Inflammatory macrophage treated with lipopolysaccharide for 4 hours (primary cell): ENCODE data around the gene PAX8.
"Not testable (repeated sequence)": the region's sequence is repeated elsewhere in the genome, so short reads cannot be mapped to it uniquely, and the experiment has no call there.

ENCODE experiments used
- DNase-seq: peaks from one replicate; pipeline ENCODE4 v3.0.0-alpha.2; 2020

PAX8 gene

DNA sequence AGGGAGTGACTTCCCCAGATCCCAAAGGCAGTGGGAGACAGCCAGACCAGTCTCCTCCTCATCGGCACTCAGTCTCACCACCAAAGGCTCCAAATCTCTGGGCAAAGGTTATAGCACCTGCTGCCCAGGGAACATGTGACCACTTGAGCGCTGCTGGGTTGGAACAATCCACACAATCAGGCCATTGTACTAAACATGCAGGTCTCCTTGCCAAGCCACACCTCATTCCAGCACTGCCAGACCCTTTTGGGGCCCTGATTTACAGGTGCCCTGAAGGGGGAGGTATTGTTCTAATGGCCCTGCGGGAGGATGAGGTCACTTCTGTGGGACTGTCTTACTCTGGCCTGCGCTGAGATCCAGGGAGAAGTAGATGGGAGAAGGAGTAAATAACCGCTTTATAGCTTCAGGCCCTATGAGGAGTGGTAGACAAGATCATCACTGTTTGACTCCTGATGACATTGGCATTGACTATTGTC is 10.0 kb upstream of the PAX8 start:
- not testable (repeated sequence) for DNase-seq

DNA sequence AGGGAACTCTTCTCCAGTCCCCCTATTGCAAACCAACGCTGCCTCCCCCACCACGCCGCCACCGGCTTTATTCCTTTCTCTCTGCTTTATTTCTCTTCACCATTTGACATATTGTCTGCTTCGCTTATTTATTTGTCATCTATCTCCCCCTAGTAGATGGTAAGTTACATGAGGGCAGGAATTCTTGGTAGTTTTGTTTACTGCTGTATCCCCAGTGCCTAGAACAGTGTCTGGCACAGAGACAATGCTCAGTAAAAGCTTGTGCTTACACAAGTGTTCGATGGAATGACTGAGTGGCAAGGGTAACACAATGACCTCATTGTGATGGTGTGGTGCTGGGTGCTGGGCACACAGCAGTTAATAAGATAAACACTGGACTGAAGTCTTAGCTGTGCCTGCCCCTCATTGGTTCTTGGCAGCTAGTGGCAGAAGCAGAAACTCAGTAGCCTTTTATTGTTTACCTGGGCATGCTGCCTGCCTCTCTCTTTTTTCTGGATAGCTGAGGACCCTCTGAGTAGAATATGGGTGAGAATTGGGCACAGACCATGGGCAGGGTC is 9.5 kb upstream of the PAX8 start:
- DNase-seq: not testable (repeated sequence)

DNA sequence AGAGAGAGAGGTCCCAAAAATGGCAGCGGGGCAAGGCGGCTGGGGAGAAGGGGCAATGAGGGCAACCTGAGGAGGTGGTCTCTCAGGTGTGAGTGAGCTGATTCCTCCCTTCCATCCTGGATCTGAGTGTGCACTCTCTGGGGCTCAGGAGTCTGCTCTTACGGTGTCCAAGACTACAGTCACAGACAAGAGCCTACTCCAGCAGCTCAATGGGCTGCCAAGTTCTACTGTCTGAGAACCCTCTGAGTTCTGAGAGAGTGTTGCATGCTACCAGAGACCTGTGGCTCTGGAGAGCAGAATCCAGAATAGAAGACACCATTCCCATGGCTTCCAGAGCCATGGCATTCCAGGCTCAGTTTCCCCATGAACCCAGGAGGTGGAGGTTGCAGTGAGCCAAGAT is 7.1 kb upstream of the PAX8 start:
- no peak for DNase-seq

DNA sequence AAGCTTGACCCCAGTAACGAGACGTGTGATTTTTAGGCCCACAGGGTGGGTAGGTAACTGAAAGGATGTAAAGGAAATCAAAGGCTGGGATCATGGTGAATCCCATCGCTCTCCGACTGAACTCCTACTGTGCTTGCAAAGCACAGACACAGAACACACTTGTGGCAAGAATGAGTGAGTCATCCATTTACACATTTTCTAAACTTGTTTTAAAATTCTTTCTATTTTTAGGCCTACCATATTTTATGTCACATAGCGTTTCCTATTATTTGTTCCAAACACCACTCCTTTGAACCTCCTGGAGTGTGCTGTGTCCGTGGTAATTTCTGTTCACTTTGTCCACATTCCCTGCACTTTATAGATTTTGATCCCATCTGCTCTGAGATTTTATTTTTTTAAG is 6.3 kb upstream of the PAX8 start:
- DNase-seq: not testable (repeated sequence)

DNA sequence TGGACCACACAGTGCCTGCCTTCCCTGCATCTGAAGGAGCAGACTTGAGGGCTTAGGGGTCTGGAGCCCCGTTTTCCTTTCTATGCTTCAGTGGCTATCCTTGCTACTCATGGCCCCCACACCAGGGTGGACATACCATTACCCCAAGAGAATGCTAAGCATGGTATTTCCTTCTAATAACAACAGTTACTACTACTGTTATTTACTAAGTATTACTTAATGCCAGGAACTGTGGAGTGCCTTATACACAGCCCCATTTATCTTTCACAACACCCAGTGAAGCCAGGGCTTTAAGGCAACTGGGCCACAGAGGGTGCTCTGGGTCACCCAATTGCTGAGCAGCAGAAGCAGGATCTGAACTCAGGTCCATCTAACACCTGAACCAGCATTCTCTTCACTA is 5.8 kb upstream of the PAX8 start:
- DNase-seq: no peak

DNA sequence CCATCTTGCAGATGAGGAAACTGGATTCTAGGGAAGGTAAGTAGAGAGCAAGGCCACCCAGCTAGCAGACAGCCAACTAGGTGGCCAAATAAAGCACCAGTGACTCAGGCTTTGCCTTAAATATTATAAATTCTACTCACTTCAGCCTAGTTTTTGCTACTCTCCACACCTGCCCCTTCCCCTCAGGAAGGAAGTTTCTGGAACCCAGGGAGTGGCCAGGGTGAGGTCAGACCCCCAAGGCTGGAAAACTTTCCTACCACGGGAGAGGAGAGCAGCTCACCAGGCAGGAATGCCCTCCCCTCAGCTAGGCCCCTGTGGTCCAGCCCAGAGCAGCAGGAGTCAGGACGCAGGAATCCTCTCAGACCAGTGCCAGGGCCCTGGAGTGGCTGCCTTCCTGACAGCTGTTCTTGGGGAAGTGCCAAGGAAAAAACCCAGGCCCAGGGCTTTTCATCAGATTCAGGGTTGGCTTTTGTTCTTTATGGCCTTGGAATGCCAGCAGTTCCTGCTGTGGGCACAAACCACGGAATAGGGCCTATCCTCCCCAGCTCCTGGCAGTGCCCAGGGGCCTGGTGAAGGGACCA is 5.1 kb upstream of the PAX8 start:
- DNase-seq: no peak

DNA sequence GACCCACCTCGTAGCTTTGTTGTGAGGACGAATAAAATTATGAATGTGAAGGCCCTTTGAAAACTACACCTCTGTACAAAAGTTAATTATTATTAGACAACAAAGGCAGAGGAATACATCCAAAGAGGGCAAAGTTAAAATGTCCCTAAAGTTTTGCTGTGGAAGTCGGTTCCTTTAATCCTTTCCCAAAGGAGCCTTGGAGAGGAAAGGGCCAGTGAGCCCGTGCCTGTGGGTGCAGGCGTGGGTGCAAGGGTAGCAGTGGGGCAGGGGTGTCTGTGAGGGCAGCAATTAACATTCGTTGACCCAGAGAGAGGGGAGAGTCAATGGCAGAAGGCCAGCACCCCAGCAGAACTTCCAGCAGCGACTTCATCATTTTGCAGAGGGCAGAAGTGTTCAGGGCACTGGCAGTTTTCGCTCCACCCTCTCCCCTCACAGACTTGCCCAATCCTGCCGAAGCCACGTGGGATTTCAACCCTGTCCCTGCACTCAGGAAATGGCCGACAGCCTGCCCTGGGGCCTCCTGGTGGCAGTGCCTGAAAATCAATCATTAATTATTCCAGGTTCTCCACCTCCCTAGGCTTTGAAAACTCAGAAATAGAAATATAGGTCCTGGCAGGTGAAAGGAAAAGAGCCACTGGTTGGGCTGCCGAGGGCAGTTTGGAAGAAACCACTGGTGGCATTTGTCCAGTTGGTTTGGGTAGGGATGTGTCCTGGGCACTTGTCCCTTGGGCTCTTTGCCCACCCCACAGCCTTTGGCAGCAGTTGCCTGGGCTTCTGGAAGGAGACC is 4.2 kb upstream of the PAX8 start:
- peak; percentile 88 for DNase-seq

DNA sequence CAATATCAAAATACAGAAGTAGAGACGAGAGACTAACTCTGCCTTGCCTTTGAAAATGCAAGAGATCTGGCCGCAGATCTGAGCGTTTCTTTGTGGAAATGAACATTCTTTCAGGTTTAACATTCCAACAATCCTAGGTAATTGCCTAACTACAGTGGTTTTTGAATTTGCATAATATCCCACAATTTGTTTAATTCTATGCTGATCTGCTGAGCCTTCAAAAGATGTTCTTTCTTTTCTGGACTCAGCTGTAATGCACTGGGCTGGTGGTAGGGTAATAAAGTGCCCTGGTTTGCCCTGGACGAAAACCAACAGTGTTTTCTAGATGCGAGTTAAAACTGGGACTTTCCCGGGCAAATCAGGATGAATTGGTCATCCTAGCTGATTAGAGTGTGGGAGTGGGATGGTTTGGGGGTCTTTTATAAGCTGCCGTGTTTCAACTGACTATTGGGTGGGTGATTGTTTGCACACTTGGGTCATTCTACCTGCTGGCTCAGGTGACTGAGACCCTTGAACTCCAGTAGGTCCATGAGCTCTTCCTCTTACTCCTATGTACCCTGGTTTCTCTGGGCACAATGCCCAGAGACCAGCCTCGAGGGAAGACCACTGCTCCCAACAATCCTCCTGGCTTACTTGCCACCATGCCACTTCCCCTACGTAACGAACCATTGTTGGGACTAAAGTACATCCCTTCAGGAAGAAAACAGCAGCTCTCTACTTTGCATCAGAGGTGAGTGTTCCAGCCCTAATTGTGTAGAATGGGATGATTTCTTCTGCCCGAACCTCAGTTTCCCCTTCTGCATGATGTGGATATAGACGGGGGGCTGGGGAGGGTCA is 3.4 kb upstream of the PAX8 start:
- no peak for DNase-seq

DNA sequence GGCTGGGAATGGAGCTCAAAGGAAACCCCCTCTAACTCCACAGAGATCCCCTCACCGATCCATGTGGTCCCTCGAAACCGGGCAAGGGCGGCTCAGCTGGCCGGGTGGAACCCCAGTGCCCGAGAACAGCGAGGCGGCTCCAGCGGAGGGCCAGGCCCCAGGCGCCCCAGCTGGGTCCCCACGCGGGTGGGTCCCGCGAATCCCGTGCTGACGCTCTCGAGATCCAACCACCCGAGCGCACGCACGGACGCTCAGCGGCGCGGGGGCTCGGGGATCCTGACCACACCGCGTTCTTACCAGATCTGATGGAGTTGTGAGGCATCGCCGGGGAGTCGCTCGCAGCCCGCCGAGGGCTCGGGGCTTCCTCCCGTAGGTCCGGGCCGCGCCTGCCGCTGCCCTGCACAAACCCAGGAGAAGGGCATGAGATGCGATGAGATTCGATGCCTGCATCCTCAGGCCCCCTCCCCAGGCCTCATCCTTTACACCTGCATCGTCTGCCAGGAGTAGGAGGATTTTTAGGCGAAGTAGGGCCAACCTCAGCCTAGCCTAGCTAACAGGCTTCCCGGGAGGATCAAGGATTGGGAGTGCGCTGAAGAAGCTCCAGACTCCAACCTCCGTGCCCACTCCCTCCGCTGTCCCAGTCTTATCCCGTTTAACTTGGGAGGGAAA is 514 bp downstream of the PAX8 start:
- DNase-seq: no peak

DNA sequence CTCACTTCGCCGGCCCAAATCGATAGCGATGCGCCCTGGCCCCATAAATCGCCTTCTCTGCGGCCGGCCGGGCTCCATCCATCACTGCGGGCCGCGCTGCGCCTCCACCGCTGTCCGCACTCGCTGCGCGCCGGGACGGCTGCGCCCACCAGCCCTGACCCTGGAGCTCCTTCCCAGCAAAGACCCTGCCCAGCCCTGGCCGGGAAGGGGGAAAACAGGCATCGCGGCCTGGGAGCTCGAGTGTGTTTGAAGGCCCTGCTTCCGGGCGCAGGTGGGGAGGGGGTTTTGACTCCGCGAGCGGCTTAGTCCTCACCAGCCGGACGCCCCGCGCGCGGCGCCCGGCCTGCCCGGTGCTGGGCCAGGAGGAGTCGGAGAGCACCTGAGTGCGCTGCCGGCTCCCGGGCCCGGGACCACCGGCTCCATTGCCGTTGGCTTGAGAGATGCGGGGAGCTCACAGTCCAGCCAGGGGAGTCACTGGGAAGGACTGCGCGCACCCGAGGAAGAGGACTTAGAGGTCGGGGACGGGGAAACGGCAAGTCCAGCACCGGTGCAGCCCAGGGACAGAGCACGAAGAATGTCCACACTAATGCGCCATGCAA is 1.1 kb downstream of the PAX8 start:
- no peak for DNase-seq

DNA sequence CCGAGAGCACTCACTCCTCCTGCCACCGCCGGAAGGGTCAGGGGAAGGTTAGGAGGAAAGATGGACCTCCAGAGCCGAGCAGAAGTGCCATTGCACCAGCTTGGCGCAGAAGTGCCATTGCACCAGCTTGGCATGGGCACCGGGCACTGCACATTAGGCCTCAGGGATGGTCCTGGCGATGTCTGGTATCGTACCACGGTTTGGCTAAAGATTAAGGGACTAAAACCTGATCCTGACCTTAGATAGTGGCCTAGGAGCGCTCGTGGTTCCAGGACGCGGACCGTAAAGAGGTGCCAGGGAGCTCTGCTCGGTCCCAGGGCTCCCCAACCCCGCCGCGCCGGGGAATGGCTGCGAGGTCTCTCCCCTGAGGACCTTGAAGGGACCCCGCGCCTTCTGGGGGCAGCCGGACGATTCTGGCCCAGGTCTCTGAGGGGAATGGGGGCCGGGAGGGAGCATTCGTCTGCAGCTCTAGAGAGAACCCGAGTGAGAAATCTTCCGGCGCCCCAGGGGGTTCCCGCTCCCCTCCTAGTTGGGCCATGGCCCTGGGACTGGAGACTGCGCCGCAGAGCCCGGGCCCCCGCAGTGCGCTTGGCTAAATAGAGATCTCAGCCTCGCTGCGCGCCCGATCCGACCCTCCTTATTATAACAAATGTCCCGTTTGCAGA is 1.8 kb downstream of the PAX8 start:
- DNase-seq: no peak

DNA sequence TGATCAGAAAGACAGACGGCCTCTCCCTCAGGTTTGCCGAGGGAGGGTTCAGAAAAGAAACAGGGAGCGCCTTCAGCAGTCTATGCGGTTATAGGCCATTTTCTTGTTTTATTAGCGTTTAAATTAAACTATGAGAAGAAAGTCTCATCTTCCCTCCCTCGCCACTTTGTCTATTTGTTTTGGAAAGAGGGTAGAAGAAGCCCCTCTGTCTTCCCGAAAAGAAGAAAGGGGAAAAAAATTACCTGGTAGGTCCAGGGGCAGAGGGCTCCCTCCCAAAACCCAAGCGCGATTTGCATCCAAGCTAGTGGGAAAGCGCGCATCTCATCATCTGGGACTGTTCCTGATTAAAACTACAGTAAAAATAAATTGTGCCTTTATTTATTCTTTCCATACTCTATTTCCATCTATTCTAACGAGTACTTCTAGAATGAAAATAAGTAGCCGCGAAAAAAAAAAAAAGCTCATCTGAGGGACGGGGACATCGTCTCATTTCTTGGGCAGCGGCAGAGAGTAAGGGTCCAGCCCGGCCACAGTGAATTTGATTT is 2.4 kb downstream of the PAX8 start:
- no peak for DNase-seq

DNA sequence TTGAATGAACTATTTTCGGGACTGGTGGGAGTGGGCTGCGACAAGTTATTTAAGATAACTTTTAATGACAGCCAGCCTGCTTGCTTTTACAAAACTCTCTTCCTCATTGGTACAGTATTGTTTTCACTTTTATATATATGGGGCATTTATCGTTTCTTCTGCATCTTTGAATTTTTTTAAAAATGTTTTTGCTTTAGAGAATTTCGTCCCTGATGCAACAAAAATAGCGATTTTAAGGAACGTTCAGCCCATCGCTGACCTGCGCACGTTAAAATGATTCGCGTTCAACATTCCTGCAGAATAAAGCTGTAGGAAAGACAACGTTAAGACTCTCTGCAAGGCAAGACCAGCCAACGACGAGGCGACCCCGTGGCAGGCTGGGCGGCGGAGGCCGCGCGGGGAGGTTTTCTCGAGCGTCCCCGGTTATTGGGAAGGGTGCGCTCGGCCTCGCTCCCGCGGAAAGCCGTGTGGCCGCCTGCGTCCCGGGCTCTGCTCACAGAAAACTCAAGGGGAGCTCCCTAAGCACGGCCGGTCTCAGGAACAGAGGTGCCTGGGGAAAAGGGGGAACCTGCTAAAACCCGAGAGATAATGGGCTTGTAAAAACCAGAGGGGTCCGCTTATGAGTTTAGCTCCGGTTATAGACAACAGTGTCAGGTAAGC is 3.0 kb downstream of the PAX8 start:
- DNase-seq: no peak

DNA sequence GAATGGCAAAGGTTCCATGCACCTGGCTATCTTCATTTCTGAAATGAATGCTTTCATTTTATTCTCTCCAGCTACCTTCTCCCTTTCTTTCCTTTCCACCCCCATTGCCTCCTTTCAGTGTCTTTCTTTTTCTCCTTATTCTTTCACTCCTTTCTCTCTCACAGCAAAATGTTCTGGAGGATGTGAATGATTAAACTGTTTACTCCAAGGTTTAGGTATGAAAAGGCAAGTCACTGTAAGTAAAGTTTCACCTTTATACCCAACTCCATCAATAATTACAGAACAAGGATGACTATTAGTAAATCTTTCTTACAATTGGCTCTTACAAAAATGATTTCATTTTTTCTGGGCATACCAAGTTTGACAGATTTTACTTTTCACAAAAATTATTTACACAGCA is 4.3 kb downstream of the PAX8 start:
- no peak for DNase-seq

DNA sequence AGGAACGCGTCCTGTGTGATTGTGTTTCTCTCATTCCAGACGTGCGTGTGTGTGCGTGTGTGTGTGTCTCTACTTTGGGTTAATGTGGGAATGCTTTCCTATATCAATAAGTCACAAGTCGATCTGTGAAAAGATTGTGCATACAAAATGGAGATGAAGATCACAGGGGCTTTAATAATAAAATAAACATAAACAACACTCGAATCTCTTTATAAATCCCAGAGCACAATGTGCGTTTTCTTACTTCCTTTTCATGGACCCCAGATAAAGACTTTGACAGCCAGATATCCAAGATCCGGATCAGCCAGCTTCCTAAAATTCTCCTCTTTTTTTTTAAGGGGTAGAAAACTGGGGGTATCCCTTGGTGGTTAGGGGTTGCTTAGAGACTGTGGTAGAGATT is 4.7 kb downstream of the PAX8 start:
- DNase-seq: no peak

DNA sequence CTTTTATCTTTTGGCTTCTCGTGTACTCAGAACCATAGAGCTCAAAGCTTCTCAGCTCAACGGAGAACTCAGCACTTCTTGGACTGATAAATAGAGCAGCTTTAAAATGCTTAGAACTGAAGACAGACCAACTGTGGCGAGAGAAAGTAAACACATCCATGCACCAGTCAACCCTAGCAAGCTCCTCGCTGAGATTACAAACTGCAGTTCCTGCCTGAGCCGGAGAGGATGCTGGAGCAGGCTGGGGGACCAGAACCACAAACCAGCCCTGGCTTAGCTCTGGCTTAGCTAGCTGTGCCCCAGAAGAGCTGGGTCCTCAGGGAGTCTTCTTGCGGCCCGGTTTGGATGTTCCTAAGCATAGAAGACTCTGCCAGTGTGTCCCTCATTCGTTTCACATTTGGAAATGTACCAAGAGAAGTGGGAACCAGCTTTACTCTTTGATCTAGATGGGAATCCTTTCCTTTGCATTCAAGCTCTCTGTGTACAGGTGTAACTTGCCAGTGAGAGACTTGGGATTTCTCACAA is 5.6 kb downstream of the PAX8 start:
- DNase-seq: peak; percentile 27

DNA sequence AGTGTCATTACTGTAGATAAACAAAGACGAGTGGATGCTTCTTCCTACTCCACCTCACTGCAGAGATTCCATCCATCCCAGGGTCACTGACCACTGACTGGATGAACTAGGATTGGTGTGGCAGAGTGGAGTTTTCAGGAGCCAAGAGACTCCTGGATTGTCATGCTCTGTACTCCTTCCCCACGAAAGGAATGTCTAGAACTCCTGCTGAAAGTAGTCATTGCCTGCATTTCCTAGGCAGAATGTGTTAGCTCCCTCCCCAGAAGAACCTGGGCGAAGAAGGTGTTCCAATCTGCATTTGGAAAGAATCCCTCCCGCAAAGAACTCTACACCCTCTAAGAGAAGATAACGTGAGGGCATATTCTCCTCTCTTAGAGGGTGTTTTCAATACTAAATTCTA is 6.2 kb downstream of the PAX8 start:
- DNase-seq: no peak

DNA sequence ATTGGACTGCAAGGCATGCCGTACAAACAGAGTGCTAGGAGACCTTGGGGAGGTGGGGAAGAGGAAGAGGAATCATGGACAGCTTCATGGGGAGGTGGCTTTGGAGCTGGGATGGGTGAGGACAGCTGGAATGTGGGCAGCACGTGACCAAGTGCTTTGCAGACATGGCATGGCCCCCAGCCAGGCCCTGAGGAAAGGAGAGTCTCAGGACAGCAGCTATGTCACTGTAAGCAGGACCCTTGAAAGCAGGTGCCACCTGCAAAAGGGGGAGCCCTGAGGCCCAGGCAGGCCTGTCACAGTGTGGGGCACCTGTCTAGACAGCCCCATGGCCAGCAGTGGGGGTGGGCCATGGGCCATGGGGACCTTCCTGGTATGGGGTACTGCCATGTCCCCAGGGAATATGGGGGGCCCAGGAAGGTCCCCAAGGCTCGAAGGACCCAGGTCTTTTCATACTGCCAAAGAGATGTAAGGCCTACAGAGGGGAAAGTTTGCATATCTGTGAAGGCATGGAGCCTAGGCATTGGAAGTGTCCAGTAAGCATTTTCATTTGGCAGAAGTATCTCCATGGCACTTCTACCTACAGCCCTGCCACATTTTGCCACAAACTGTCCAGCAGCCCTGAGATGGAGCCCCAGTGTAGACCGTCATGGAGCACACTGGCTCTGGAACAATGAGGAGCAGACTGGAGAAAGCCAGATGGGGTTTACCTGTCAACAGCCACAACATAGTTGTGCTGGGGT is 9.9 kb downstream of the PAX8 start:
- no peak for DNase-seq

DNA sequence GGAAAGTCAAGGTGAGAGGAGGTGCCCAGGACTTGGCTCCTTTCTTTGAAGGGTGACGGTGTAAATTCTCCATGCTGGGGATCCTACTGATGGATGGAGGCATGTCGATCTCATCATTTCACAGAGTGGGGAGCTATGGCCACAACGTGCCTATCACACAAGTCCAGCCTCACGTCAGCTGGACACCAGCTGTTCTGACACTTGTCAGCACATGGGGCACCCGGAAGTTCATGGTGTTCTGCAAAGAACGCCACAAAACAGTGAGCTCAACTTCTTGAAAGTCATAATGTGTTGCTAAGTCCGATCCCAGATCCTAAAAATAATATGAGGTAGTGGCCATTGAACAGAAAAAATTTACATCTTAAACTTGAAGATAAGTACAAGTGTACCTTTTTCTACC is 12.3 kb downstream of the PAX8 start:
- DNase-seq: no peak
